Measurements from ENCODE around the gene GTF2IRD1.
"Not testable (repeated sequence)": the region's sequence is repeated elsewhere in the genome, so short reads cannot be mapped to it uniquely, and the experiment has no call there.

GRCh38 chr7:74528773-74529172 is 75.1 kb downstream of the GTF2IRD1 start:
- not testable (repeated sequence) for TF ChIP-seq CTCF, MYC (IDR thresholded peaks at IDR 0.05; ENCODE audit: low read depth, low read length)

Data from NB4 (cell line).